Erythroblast (primary cell): Measurements from ENCODE around the gene HERC2.
A peak's percentile ranks its signal among the peaks of the same experiment; 100 is the strongest.

Experiments used
- DNase-seq, 2 experiments: peaks; one replicate each; lab custom pipeline; 2025; lab: John Stamatoyannopoulos, UW
- GATA1 ChIP-seq: IDR thresholded peaks from 2 replicates; pipeline ENCODE4 v1.6.1; 2011; ENCODE audit warnings: low read depth, mild to moderate bottlenecking, control low read depth, low read length, moderate library complexity
- POLR2A ChIP-seq: IDR thresholded peaks from 2 replicates; pipeline ENCODE4 v1.6.1; 2011; ENCODE audit warnings: mild to moderate bottlenecking, low read length

HERC2 gene

GRCh38 chr15:28109626-28110455 is 212.1 kb downstream of the HERC2 start:
- DNase-seq = no peak

GRCh38 chr15:28107904-28108275 is 214.1 kb downstream of the HERC2 start:
- no peak for TF ChIP-seq POLR2A
- no peak for TF ChIP-seq GATA1
- no peak for DNase-seq

More at GRCh38 chr15:28109626-28110455, 212.1 kb downstream of the HERC2 start:
- TF ChIP-seq GATA1 (no peak), POLR2A (no peak)

GRCh38 chr15:28107111-28107903 is 214.7 kb downstream of the HERC2 start:
- no peak for TF ChIP-seq GATA1
- TF ChIP-seq POLR2A = no peak
- DNase-seq = no peak

- DNase-seq = no peak
- TF ChIP-seq GATA1 = no peak
- TF ChIP-seq POLR2A = no peak
These were observed 215.5 kb downstream of the HERC2 start for GRCh38 chr15:28106294-28107110.

- DNase-seq = peak in 1 of 2 experiments; percentile 30
- no peak for TF ChIP-seq POLR2A
- no peak for TF ChIP-seq GATA1
These were observed 216.2 kb downstream of the HERC2 start for GRCh38 chr15:28105793-28106192.

GRCh38 chr15:28105224-28105791 is 216.7 kb downstream of the HERC2 start:
- DNase-seq = no peak
- TF ChIP-seq POLR2A (no peak), GATA1 (no peak)

GRCh38 chr15:28104326-28104725 is 217.7 kb downstream of the HERC2 start:
- TF ChIP-seq POLR2A = no peak
- TF ChIP-seq GATA1 = no peak
- no peak for DNase-seq

- DNase-seq = no peak
- TF ChIP-seq GATA1 (no peak), POLR2A (no peak)
These were observed 218.1 kb downstream of the HERC2 start for GRCh38 chr15:28103831-28104230.

- TF ChIP-seq GATA1 (no peak), POLR2A (no peak)
- no peak for DNase-seq
These were observed 220.0 kb downstream of the HERC2 start for GRCh38 chr15:28101983-28102441.

GRCh38 chr15:28101201-28101600 is 220.8 kb downstream of the HERC2 start:
- DNase-seq = no peak
- TF ChIP-seq POLR2A (no peak), GATA1 (no peak)

- TF ChIP-seq GATA1 (no peak), POLR2A (no peak)
- no peak for DNase-seq
These were observed 221.3 kb downstream of the HERC2 start for GRCh38 chr15:28100516-28101195.

GRCh38 chr15:28099555-28100140 is 222.3 kb downstream of the HERC2 start:
- TF ChIP-seq POLR2A = no peak
- no peak for DNase-seq
